GM23338 (cell line): ENCODE measurements around the gene ZNF543. TPM values are rescaled to one million over a fixed set of nuclear protein-coding genes. Genes with fewer than 3 reads are reported as not detected.

ENCODE experiments used
- ATAC-seq: fragments of 200-7000 bp; cut with Tn5 transposase; 3 replicates; pipeline ENCODE4 v1.9.1; 2020
- DNase-seq: peaks from one replicate; pipeline ENCODE4 v3.0.0-alpha.2; 2015; ENCODE audit warnings: low spot score
- H2AFZ ChIP-seq: fragments of 200-600 bp; sonication (generic); 2 replicates; pipeline ENCODE4 v1.8.0; 2016; ENCODE audit warnings: antibody characterized with exemption, mild to moderate bottlenecking, moderate library complexity
- H3F3A ChIP-seq: fragments of 200-600 bp; sonication (generic); replicated peaks from 2 replicates; pipeline ENCODE4 v1.8.0; 2017; ENCODE audit warnings: antibody characterized with exemption, mixed run types, low read depth
- H3K27ac ChIP-seq: fragments of 200-600 bp; sonication (generic); 2 replicates; pipeline ENCODE4 v1.6.1; 2016; ENCODE audit warnings: low read depth
- H3K27me3 ChIP-seq: fragments of 200-600 bp; sonication (generic); 2 replicates; pipeline ENCODE4 v1.8.0; 2016; ENCODE audit warnings: mild to moderate bottlenecking, mixed run types, moderate library complexity; ENCODE audit not compliant: insufficient read depth
- H3K36me3 ChIP-seq: fragments of 200-600 bp; sonication (generic); 2 replicates; pipeline ENCODE4 v1.8.0; 2016; ENCODE audit warnings: mild to moderate bottlenecking; ENCODE audit not compliant: insufficient read depth
- H3K4me1 ChIP-seq: fragments of 200-600 bp; sonication (generic); 2 replicates; pipeline ENCODE4 v1.8.0; 2016; ENCODE audit warnings: mild to moderate bottlenecking, moderate library complexity; ENCODE audit not compliant: insufficient read depth
- H3K4me2 ChIP-seq: fragments of 200-600 bp; sonication (generic); 2 replicates; pipeline ENCODE4 v1.7.1; 2017; ENCODE audit warnings: mixed run types
- H3K4me3 ChIP-seq: fragments of 200-600 bp; sonication (generic); 2 replicates; pipeline ENCODE4 v1.6.1; 2016; ENCODE audit warnings: mixed run types
- H3K79me2 ChIP-seq: fragments of 200-600 bp; sonication (generic); replicated peaks from 2 replicates; pipeline ENCODE4 v1.8.0; 2017; ENCODE audit warnings: mild to moderate bottlenecking; ENCODE audit not compliant: insufficient read depth
- H3K9me2 ChIP-seq: fragments of 200-600 bp; sonication (generic); 2 replicates; pipeline ENCODE4 v1.8.0; 2017; ENCODE audit not compliant: insufficient read depth
- H4K20me1 ChIP-seq: fragments of 200-600 bp; sonication (generic); replicated peaks from 2 replicates; pipeline ENCODE4 v1.8.0; 2017; ENCODE audit warnings: mild to moderate bottlenecking; ENCODE audit not compliant: insufficient read depth
- H3K27ac Mint-ChIP-seq: 2 replicates; pipeline ENCODE4 v1.8.0; 2020; ENCODE audit warnings: inconsistent platforms, mild to moderate bottlenecking, moderate library complexity, mixed read lengths
- H3K27me3 Mint-ChIP-seq: 3 replicates; pipeline ENCODE4 v1.8.0; 2022; ENCODE audit warnings: low read depth, mild to moderate bottlenecking, moderate library complexity, mixed read lengths, inconsistent platforms; ENCODE audit not compliant: insufficient read depth, poor library complexity
- H3K36me3 Mint-ChIP-seq: 3 replicates; pipeline ENCODE4 v1.8.0; 2021; ENCODE audit warnings: low read depth, mild to moderate bottlenecking, inconsistent platforms, moderate library complexity, mixed read lengths
- H3K4me1 Mint-ChIP-seq: 3 replicates; pipeline ENCODE4 v1.8.0; 2020; ENCODE audit warnings: mild to moderate bottlenecking, inconsistent platforms, mixed read lengths
- H3K4me3 Mint-ChIP-seq: 3 replicates; pipeline ENCODE4 v1.8.0; 2021; ENCODE audit warnings: moderate library complexity, mild to moderate bottlenecking, inconsistent platforms, mixed read lengths
- H3K9me3 Mint-ChIP-seq: 3 replicates; pipeline ENCODE4 v1.8.0; 2020; ENCODE audit warnings: moderate library complexity, mild to moderate bottlenecking, inconsistent platforms, mixed read lengths
- CREB1 ChIP-seq: fragments of 250-450 bp; sonication (Bioruptor Pico); IDR thresholded peaks from 2 replicates; pipeline ENCODE4 v1.5.0; 2020; ENCODE audit warnings: low read depth, mild to moderate bottlenecking, moderate library complexity
- CTCF ChIP-seq, 2 experiments: fragments of 200-600 bp in 1 of 2; sonication (generic) in 1 of 2; conservative IDR thresholded peaks; 2 replicates each; pipeline versions ENCODE4 v1.5.1 to v1.6.1; 2016 to 2017; ENCODE audit warnings: antibody characterized with exemption in 2 of 2, low read depth in 2 of 2, mild to moderate bottlenecking in 2 of 2, moderate library complexity in 1 of 2
- ETS1 ChIP-seq: IDR thresholded peaks from 2 replicates; pipeline ENCODE4 v1.6.1; 2016; ENCODE audit warnings: antibody characterized with exemption
- EZH2 ChIP-seq: fragments of 200-600 bp; sonication (generic); IDR thresholded peaks from one replicate; pipeline ENCODE4 v1.8.0; 2017; ENCODE audit warnings: antibody characterized with exemption, mild to moderate bottlenecking, low read depth; ENCODE audit not compliant: unreplicated experiment
- EZH2phosphoT487 ChIP-seq: fragments of 200-600 bp; sonication (generic); IDR thresholded peaks from one replicate; pipeline ENCODE4 v1.8.1; 2018; ENCODE audit warnings: antibody characterized with exemption; ENCODE audit not compliant: unreplicated experiment
- NANOG ChIP-seq: IDR thresholded peaks from 2 replicates; pipeline ENCODE4 v1.6.1; 2016; ENCODE audit warnings: antibody characterized with exemption, borderline replicate concordance
- POLR2AphosphoS5 ChIP-seq: IDR thresholded peaks from 2 replicates; pipeline ENCODE4 v1.6.1; 2016; ENCODE audit warnings: antibody characterized with exemption, low read depth
- REST ChIP-seq: IDR thresholded peaks from one replicate; pipeline ENCODE4 v1.6.1; 2018; ENCODE audit warnings: antibody characterized with exemption; ENCODE audit not compliant: unreplicated experiment
- STAT1 ChIP-seq: IDR thresholded peaks from one replicate; pipeline ENCODE4 v1.6.1; 2016; ENCODE audit warnings: antibody characterized with exemption; ENCODE audit not compliant: unreplicated experiment
- ZNF114 ChIP-seq: fragments of 250-450 bp; sonication (Bioruptor Pico); IDR thresholded peaks from 2 replicates; pipeline ENCODE4 v1.5.0; 2020; ENCODE audit warnings: mild to moderate bottlenecking, moderate library complexity
- ZNF331 ChIP-seq: fragments of 250-450 bp; sonication (Bioruptor Pico); IDR thresholded peaks from 2 replicates; pipeline ENCODE4 v1.5.0; 2020; ENCODE audit warnings: low read depth, mild to moderate bottlenecking, moderate library complexity
- ZNF462 ChIP-seq: fragments of 250-450 bp; sonication (Bioruptor Pico); IDR thresholded peaks from 2 replicates; pipeline ENCODE4 v1.5.0; 2020; ENCODE audit warnings: mild to moderate bottlenecking, moderate library complexity
- polyA plus RNA-seq: library from polyadenylated mRNA; unstranded; fragments of >200 nt; fragmentation: Nextera tagmentation; extraction: Ambion mirVana; gene quantifications from 2 replicates; pipeline ENCODE4 v1.2.1, GENCODE V29; 2016
- total RNA-seq: library from RNA; depleted of rRNA; stranded (reverse); fragments of >200 nt; shearing (Covaris generic); gene quantifications from 2 replicates; pipeline ENCODE4 v1.2.3, GENCODE V29; 2014

ZNF543 gene
- total and polyA plus RNA-seq, 2 experiments from 2014 or later: 2.4 to 10.3 TPM

GRCh38 chr19:57280165-57280961, 39.9 kb upstream of the ZNF543 start, which contains the start of gene ZNF460:
TSS of gene ZNF460 (plus strand) at chr19:57280485. CDS start at chr19:57280807, 322 bp downstream.
- Mint-ChIP-seq H3K27me3 (peaks cover 9% of the 10 kb centered on the region), H3K9me3 (no peaks in the 10 kb centered on the region; the same call in 2 of the 3 replicates), H3K4me3 (no peak within 1 kb of the TSS), H3K27ac (no peak within 1 kb of the TSS), H3K4me1 (peaks cover 11% of the 10 kb centered on the region), H3K36me3 (peaks cover 41% of the 10 kb centered on the region)
- TF ChIP-seq EZH2phosphoT487: no peak
- TF ChIP-seq REST: no peak
- TF ChIP-seq EZH2: no peak
- peak; percentile 51; the same call in 1 of the 2 replicates for TF ChIP-seq POLR2AphosphoS5
- TF ChIP-seq CTCF (conservative IDR thresholded peaks at IDR 0.05; ENCODE audit: low read depth in 2 of 2): no peak
- peak; percentile 99 for TF ChIP-seq CREB1 (CRISPR knock-in tag)
- TF ChIP-seq STAT1: no peak
- TF ChIP-seq ZNF114 (CRISPR knock-in tag): no peak
- TF ChIP-seq ZNF462 (CRISPR knock-in tag): no peak
- no peak for TF ChIP-seq NANOG
- no peak for TF ChIP-seq ZNF331
- peak; percentile 91 for TF ChIP-seq ETS1
- peak; percentile 93 for ATAC-seq
- peak; percentile 99 for DNase-seq
- H3K36me3 ChIP-seq: peaks cover 12% of the 10 kb centered on the region
- H3K9me2 ChIP-seq: no peaks in the 10 kb centered on the region
- H3K4me1 ChIP-seq: peaks cover 13% of the 10 kb centered on the region
- no peaks in the 10 kb centered on the region for H3F3A ChIP-seq
- peak within 1 kb of the TSS; percentile 100 for H3K4me2 ChIP-seq
- H3K27ac ChIP-seq: peak within 1 kb of the TSS; percentile 99
- H2AFZ ChIP-seq: 0 out of 2 replicates have a peak within 1 kb of the TSS, but pooled peaks have one; percentile 74
- H3K79me2 ChIP-seq: peaks cover 49% of the 10 kb centered on the region
- H3K4me3 ChIP-seq: peak within 1 kb of the TSS; percentile 68
- H4K20me1 ChIP-seq: peaks cover 30% of the 10 kb centered on the region
- H3K27me3 ChIP-seq: no peaks in the 10 kb centered on the region
